Gastroesophageal sphincter (tissue), 4 donors: ENCODE results near the gene NLRP3. TPM values are rescaled to one million over a fixed set of nuclear protein-coding genes. Genes with fewer than 3 reads are reported as not detected.

ENCODE experiments used
- ATAC-seq: fragments of 150-250 bp; one replicate; pipeline ENCODE4 v1.9.1; 2016; ENCODE audit warnings: mild to moderate bottlenecking, moderate library complexity
- H3K27ac ChIP-seq, 4 donors: fragments of 200-600 bp; sonication (generic) in 3 of 4; 1 replicate in 3 of 4; 2 replicates in 1 of 4; pipeline ENCODE4 v1.5.1; 2016 to 2019
- H3K27me3 ChIP-seq: fragments of 200-600 bp; sonication (generic); one replicate; pipeline ENCODE4 v1.5.1; 2019
- H3K36me3 ChIP-seq, 2 donors: fragments of 200-600 bp; sonication (generic); one replicate each; pipeline ENCODE4 v1.5.1; 2019; ENCODE audit warnings: control low read depth in 1 of 2
- H3K4me1 ChIP-seq, 3 donors: fragments of 200-600 bp; sonication (generic); 1 replicate in 2 of 3; 2 replicates in 1 of 3; pipeline ENCODE4 v1.5.1; 2016 to 2019; ENCODE audit warnings: control low read depth in 2 of 3
- H3K4me3 ChIP-seq, 2 donors: fragments of 200-600 bp; sonication (generic); one replicate each; pipeline ENCODE4 v1.5.1; 2019; ENCODE audit warnings: mild to moderate bottlenecking in 1 of 2, moderate library complexity in 1 of 2
- H3K9me3 ChIP-seq, 3 donors: fragments of 200-600 bp; sonication (generic); one replicate each; pipeline ENCODE4 v1.5.1; 2017 to 2019; ENCODE audit warnings: control low read depth in 2 of 3
- EP300 ChIP-seq: sonication (generic); formaldehyde crosslinking; IDR thresholded peaks from one replicate; pipeline ENCODE4 v1.6.1; 2017; ENCODE audit warnings: antibody characterized with exemption, mild to moderate bottlenecking
- POLR2A ChIP-seq, 2 donors: fragments of 450-650 bp; IDR thresholded peaks; one replicate each; pipeline ENCODE4 v1.6.1; 2017; ENCODE audit warnings: antibody characterized with exemption in 2 of 2, mild to moderate bottlenecking in 2 of 2, moderate library complexity in 1 of 2
- POLR2AphosphoS5 ChIP-seq: sonication (generic); formaldehyde crosslinking; IDR thresholded peaks from one replicate; pipeline ENCODE4 v1.6.1; 2017; ENCODE audit warnings: antibody characterized with exemption
- WGBS, 2 donors: methylation state at CpG; one replicate each; pipeline ENCODE4 v1.1.5; 2018; ENCODE audit warnings: low coverage in 1 of 2; 5-methylcytosine and 5-hydroxymethylcytosine counted together
- total RNA-seq, 4 donors: library from RNA; depleted of rRNA; stranded (reverse); fragments of >200 nt; gene quantifications; one replicate each; pipeline ENCODE4 v1.1.0, GENCODE V29; 2016
- TF ChIP-seq, protein P1 (sequence below), 4 experiments: fragments of 200-600 bp in 2 of 4; fragments of 450-650 bp in 2 of 4; sonication (generic) in 1 of 4; IDR thresholded peaks; one replicate each; pipeline ENCODE4 v1.5.1; 2017 to 2019; ENCODE audit warnings: antibody characterized with exemption in 4 of 4, mild to moderate bottlenecking in 2 of 4, moderate library complexity in 2 of 4

The NLRP3 gene
- total RNA-seq, 4 donors from 2014 or later = 0.66 to 3.7 (median 3.1) TPM

DNA sequence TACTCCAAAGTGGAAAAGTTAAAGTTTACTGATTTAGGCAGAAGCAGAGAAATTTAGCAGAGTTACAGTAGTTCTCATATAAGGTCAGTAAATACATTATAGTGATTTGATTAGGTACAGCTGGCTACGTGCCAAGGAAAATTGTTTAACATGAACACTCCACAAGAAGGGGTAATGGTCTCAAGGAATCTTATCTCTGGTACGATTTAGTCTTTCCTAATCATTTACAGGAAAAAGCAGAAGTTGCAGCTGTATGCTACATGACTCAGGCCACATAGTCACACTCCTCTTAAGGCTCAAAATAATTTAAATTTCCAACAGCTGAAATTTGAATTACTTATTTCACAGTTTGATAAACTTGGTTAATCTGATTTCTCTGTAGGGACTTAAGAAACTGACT lies 78.8 kb downstream of the NLRP3 start:
- H3K4me3 ChIP-seq = no peak overlapping the region
- no peak overlapping the region for H3K27ac ChIP-seq
- no peaks in the 10 kb centered on the region for H3K9me3 ChIP-seq
- H3K36me3 ChIP-seq = no peaks in the 10 kb centered on the region
- H3K4me1 ChIP-seq = no peaks in the 10 kb centered on the region
- no peak for ATAC-seq
- 3 to 11% methylated on average over 2 of the region's 2 CpGs for WGBS, 2 donors
- H3K27me3 ChIP-seq = peaks cover 13% of the 10 kb centered on the region
- TF ChIP-seq, protein P1, sequence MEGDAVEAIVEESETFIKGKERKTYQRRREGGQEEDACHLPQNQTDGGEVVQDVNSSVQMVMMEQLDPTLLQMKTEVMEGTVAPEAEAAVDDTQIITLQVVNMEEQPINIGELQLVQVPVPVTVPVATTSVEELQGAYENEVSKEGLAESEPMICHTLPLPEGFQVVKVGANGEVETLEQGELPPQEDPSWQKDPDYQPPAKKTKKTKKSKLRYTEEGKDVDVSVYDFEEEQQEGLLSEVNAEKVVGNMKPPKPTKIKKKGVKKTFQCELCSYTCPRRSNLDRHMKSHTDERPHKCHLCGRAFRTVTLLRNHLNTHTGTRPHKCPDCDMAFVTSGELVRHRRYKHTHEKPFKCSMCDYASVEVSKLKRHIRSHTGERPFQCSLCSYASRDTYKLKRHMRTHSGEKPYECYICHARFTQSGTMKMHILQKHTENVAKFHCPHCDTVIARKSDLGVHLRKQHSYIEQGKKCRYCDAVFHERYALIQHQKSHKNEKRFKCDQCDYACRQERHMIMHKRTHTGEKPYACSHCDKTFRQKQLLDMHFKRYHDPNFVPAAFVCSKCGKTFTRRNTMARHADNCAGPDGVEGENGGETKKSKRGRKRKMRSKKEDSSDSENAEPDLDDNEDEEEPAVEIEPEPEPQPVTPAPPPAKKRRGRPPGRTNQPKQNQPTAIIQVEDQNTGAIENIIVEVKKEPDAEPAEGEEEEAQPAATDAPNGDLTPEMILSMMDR (IDR thresholded peaks at IDR 0.05) = no peak
- TF ChIP-seq POLR2AphosphoS5 (no peak), POLR2A (IDR thresholded peaks at IDR 0.05) (no peak), EP300 (no peak)

GRCh38 chr1:247496581-247497285 lies 80.8 kb downstream of the NLRP3 start:
- no peaks in the 10 kb centered on the region for H3K36me3 ChIP-seq
- H3K4me1 ChIP-seq = no peaks in the 10 kb centered on the region
- ATAC-seq = no peak
- WGBS, 2 donors = 25 to 31% methylated on average over 9 to 10 of the region's 10 CpGs
- H3K9me3 ChIP-seq = no peaks in the 10 kb centered on the region
- peaks cover 2% of the 10 kb centered on the region for H3K27me3 ChIP-seq
- no peak overlapping the region for H3K4me3 ChIP-seq
- TF ChIP-seq POLR2AphosphoS5 (no peak), EP300 (no peak), POLR2A (IDR thresholded peaks at IDR 0.05) (no peak)
- TF ChIP-seq, protein P1 (IDR thresholded peaks at IDR 0.05) = no peak
- H3K27ac ChIP-seq = no peak overlapping the region

Other genes starting within 250 kb of the NLRP3 start
- gene ZNF124, start 244.2 kb upstream of the NLRP3 start, total RNA-seq = 10 to 100 TPM; 22.6 to 58.1 (median 46.8) TPM
- not detected for gene VN1R5, start 160.1 kb upstream of the NLRP3 start, total RNA-seq
- gene ZNF496, start 84.3 kb upstream of the NLRP3 start, total RNA-seq = 10 to 100 TPM; 27.2 to 44.8 (median 40.6) TPM
- not detected for gene OR2B11, start 41.9 kb downstream of the NLRP3 start, total RNA-seq
- under 1 TPM in 1 of 4 donors, not detected in 3; 0.08 TPM for gene OR2C3, start 120.3 kb downstream of the NLRP3 start, total RNA-seq
- gene GCSAML, start 133.0 kb downstream of the NLRP3 start, total RNA-seq = 1 to 10 TPM in 1 of 4 donors, under 1 TPM in 3; 0.31 to 4.1 (median 0.69) TPM
- gene OR2G2, start 172.2 kb downstream of the NLRP3 start, total RNA-seq = not detected
- not detected for gene OR2G3, start 189.4 kb downstream of the NLRP3 start, total RNA-seq